Endometrial microvascular endothelial cells (primary cell): ENCODE data around the gene A4GNT. TPM values are rescaled to one million over a fixed set of nuclear protein-coding genes. Genes with fewer than 3 reads are reported as not detected.

Source experiments
- in situ Hi-C: cut with HindIII; loops from 2 replicates; pipeline ENCODE4 v1.10.0; 2017; ENCODE audit warnings: low sequenced_read_pairs, low pct_unique_long_range_greater_than_20kb; ENCODE audit errors: inconsistent ontology term
- total RNA-seq: library from RNA; depleted of rRNA; stranded (reverse); fragments of >200 nt; gene quantifications from one replicate; pipeline ENCODE4 v1.2.3, GENCODE V29; 2015; ENCODE audit errors: inconsistent ontology term

A4GNT gene
- total RNA-seq, 1 donor from 2014 or later: not detected

DNA sequence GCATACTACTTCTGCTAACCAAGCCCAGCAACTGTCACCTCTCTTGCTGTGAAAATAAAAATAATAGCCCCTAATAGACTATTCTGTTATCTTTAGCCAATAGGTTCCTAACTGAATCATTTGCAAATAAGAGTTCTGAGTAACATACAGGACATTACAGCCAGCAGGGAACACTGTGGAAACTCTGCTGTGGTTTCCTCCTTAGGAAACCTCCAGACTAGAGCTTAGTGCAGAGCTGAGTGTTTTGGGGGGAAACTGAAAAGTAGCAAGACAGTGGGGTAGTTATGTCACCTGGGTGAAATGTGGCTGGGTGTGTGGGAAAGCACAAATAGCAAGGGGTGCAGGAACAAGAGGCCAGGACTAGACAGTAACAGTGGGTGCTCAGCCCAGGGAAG lies 49.2 kb downstream of the A4GNT start:
- in situ Hi-C loops: no loop called here

DNA sequence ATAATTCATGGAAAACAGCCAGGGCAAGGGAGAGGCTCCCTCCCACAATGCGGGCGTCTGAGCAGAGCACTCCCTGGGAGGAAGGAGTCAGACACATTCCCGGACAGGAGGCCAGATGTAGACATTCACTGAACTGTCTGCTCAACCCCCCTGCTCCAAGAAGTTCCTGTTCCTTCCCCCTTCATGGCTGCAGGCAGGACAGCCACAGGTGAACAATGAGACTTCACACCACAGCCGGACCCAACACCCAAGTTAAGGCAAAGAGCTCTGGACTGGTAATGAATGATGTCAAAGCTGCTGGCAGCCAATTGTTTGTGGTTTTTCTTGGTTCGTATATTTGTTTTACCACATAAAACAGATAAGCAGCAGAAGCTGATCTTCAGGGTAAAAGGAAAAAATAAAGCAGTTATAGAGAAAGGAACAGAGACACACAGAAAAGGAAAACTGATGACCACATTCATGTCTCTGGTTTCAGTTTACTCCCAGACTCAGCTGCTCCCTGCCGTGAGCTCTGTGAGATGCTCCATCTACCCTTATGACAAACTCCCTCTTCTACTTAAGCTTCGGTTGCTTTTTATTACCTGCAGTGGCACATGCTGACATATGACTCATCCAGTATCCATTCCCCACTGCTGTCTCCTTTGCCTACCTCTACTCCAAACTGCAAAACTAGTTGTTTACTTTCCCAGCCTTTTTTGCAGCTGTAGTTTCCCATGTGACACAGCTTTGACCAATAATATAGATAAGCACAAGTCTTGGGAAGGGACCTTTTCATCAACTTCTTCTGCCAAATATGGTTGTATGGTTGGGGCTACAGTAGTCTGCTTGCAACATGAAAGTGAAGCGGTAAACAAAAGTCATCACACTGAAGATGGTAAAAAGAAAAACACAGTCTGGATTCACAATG lies 49.9 kb downstream of the A4GNT start:
- in situ Hi-C loops: no loop called here

GRCh38 chr3:138081371-138082084 lies 50.7 kb downstream of the A4GNT start:
- in situ Hi-C loops: no loop called here

DNA sequence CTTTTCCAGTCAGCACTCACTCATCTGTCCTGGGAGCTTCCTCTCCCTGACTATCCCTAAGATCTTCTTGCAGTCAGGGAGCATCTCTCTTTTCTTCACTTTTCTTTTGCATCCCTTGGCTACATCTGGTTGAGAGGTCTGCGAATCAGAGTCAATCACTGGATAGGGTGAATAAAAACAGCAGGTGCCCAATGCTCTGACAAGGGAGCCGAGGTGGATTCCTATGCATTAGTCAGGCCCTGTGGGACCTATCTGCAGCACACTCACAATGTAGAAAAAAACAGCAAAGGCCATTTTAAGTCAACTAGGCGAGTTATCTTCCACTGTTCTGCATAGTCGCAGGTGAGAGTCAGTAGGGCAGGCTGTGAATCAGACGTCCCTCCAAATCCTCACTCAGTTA lies 52.3 kb downstream of the A4GNT start:
- in situ Hi-C loops: no loop called here

- in situ Hi-C loops: no loop called here
Observed at GRCh38 chr3:138078901-138079344, 53.3 kb downstream of the A4GNT start.

DNA sequence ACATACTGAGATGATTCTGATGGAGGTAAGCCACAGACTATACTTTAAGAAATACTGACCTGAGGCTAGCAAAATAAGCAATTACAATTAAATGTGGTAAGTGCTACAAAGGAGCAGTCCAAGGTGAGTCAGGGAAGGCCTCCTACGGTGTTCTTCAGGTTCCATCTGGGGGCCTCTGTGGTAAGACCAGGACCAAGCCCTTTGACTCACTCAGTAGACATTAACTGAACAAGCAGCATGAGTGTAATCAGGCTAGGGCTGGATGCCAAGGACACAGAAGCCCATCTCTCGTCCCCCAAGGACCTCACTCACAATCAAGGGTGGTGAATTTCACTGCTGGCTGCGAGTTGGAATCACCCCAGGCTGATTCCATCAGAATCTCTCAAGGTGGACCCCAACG lies 54.1 kb downstream of the A4GNT start:
- in situ Hi-C loops: no loop called here

Other genes with a start within 250 kb of the A4GNT start
- not detected for gene CLDN18, start 122.2 kb downstream of the A4GNT start, total RNA-seq
- gene DZIP1L, start 16.8 kb downstream of the A4GNT start, total RNA-seq: 7.8 TPM
- gene DBR1, start 42.5 kb upstream of the A4GNT start, total RNA-seq: 17.3 TPM
- gene ARMC8, start 54.9 kb upstream of the A4GNT start, total RNA-seq: 85.9 TPM
- not detected for gene NME9, start 197.5 kb upstream of the A4GNT start, total RNA-seq
- gene MRAS, start 216.2 kb upstream of the A4GNT start, total RNA-seq: 4.0 TPM